Fibroblast of gingiva (primary cell): ENCODE results near the gene PCDHGB7.
A peak's percentile ranks its signal among the peaks of the same experiment; 100 is the strongest.
"Not testable (repeated sequence)": the region's sequence is repeated elsewhere in the genome, so short reads cannot be mapped to it uniquely, and the experiment has no call there.

ENCODE experiments used
- DNase-seq: peaks from one replicate; pipeline ENCODE4 v3.0.0-alpha.2; 2011; ENCODE audit warnings: low read depth

The PCDHGB7 gene

DNA sequence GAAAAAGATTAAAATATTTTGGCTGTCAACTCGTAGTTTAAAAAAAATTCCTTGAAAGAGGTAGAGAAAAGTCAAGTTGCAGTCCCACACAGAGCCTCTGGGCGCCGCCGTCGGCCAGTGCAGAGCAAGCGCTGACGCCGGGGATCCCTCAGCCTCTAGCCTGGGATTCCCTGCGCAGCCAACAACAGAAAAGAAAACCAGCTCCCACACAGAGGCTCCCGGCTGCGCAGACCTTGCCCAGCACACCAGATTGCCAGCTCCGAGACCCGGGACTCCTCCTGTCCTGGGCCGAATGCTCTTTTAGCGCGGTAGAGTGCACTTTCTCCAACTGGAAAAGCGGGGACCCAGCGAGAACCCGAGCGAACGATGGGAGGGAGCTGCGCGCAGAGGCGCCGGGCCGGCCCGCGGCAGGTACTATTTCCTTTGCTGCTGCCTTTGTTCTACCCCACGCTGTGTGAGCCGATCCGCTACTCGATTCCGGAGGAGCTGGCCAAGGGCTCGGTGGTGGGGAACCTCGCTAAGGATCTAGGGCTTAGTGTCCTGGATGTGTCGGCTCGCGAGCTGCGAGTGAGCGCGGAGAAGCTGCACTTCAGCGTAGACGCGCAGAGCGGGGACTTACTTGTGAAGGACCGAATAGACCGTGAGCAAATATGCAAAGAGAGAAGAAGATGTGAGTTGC lies at the start of gene PCDHGB7:
TSS of gene PCDHGB7 (plus strand) at position 184 of the 679 bp plus-strand sequence. CDS start at position 367, 183 bp downstream.
- DNase-seq: peak; percentile 75

DNA sequence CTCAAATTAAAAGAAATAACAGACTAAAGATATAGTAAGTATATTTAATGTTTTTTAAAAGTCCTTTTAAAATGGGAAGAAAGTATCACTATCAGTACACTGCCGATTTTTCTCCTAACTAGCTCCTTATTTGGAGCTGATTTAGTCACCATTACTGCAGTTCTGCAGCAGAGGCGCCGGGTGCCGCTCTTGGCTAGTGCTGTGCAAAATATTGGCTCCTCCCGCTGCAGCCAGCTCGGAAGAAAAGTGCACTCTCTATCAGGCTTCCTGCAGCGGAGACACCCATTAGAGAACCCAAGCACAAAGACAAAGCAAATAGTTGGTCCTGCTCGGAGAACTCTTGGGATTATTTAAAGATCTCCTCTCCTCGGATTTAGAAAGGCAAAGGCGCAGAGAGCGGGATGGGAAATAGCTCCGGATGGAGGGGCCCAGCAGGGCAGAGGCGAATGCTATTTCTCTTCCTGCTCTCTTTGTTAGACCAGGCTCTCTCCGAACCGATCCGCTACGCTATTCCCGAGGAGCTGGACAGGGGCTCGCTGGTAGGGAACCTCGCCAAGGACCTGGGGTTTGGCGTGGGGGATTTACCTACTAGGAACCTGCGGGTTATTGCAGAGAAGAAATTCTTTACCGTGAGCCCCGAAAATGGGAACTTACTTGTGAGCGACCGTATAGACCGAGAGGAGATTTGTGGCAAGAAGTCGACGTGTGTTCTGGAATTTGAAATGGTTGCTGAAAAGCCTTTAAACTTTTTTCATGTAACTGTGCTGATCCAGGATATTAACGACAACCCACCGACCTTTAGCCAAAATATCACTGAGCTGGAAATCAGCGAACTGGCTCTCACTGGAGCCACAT lies 47.3 kb upstream of the PCDHGB7 start, which contains the start of gene PCDHGB3:
TSS of gene PCDHGB3 (plus strand) at position 249 of the 855 bp plus-strand sequence. CDS start at position 402, 153 bp downstream.
- DNase-seq: peak; percentile 52

DNA sequence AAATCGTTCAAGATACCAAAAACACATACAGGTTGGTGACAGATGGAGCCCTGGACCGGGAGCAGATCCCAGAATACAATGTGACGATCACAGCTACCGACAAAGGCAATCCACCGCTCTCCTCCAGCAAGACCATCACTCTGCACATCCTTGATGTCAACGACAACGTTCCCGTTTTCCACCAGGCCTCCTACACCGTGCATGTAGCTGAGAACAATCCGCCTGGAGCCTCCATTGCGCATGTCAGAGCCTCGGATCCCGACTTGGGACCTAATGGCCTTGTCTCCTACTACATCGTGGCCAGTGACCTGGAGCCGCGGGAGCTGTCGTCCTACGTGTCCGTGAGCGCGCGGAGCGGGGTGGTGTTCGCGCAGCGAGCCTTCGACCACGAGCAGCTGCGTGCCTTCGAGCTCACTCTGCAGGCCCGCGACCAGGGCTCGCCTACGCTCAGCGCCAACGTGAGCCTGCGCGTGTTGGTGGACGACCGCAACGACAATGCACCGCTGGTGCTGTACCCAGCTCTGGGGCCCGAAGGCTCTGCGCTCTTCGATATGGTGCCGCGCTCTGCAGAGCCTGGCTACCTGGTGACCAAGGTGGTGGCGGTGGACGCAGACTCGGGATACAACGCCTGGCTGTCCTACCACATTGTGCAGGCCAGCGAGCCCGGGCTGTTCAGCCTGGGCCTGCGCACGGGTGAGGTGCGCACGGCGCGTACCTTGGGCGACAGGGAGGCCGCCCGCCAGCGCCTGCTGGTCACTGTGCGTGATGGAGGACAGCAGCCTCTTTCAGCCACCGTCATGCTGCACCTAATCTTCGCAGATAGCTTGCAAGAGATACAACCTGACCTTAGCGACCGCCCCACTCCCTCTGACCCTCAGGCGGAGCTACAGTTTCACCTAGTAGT lies 45.7 kb upstream of the PCDHGB7 start:
- DNase-seq: no peak

DNA sequence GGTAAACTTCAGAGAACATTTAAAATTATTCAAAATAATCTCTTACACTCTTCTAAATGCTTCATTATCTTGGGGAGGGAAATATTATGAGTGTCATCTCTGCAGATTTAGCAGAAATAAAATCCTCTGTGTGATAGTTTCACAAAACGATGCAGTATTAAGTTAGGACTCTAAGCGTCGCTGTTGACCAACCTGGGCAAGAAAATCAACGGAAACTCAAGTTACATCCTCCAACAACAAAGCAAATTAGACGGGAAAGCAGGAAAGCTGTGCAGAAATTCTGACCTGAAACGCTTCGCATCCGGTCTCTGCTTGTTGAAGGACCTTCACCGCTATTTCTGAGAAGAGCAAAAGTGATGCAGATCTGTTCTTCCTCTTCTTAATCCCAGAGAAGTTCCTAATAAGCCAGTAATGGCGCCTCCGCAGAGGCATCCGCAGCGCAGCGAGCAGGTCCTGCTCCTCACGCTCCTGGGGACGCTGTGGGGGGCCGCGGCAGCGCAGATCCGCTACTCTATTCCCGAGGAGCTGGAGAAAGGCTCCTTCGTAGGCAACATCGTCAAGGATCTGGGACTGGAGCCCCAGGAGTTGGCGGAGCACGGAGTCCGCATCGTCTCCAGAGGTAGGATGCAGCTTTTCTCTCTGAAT lies 43.7 kb upstream of the PCDHGB7 start, which contains the start of gene PCDHGA6:
TSS of gene PCDHGA6 (plus strand) at position 219 of the 645 bp plus-strand sequence. CDS start at position 412, 193 bp downstream.
- no peak for DNase-seq

DNA sequence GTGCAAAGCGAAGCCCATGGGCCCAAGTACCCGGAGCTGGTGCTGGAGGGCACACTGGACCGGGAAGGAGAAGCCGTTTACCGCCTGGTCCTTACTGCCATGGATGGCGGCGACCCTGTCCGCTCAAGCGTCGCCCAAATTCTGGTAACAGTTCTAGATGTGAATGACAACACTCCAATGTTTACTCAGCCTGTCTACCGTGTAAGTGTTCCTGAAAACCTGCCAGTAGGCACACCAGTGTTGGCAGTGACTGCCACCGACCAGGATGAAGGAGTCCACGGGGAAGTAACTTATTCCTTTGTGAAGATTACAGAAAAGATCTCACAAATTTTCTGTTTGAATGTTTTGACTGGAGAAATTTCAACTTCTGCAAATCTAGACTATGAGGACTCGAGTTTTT lies 42.9 kb upstream of the PCDHGB7 start:
- no peak for DNase-seq

DNA sequence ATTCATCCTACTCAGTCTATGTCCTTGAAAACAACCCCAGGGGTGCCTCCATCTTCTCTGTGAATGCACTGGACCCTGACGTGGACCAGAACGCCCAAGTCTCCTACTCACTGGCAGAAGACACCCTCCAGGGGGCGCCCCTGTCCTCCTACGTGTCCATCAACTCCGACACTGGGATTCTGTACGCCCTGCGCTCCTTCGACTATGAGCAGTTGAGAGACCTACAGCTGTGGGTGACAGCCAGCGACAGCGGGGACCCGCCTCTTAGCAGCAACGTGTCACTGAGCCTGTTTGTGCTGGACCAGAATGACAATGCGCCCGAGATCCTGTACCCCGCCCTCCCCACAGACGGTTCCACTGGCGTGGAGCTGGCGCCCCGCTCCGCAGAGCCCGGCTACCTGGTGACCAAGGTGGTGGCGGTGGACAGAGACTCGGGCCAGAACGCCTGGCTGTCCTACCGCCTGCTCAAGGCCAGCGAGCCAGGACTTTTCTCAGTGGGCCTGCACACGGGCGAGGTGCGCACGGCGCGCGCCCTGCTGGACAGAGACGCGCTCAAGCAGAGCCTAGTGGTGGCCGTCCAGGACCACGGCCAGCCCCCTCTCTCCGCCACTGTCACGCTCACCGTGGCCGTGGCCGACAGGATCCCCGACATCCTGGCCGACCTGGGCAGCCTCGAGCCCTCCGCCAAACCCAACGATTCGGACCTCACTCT lies 41.9 kb upstream of the PCDHGB7 start:
- not testable (repeated sequence) for DNase-seq

DNA sequence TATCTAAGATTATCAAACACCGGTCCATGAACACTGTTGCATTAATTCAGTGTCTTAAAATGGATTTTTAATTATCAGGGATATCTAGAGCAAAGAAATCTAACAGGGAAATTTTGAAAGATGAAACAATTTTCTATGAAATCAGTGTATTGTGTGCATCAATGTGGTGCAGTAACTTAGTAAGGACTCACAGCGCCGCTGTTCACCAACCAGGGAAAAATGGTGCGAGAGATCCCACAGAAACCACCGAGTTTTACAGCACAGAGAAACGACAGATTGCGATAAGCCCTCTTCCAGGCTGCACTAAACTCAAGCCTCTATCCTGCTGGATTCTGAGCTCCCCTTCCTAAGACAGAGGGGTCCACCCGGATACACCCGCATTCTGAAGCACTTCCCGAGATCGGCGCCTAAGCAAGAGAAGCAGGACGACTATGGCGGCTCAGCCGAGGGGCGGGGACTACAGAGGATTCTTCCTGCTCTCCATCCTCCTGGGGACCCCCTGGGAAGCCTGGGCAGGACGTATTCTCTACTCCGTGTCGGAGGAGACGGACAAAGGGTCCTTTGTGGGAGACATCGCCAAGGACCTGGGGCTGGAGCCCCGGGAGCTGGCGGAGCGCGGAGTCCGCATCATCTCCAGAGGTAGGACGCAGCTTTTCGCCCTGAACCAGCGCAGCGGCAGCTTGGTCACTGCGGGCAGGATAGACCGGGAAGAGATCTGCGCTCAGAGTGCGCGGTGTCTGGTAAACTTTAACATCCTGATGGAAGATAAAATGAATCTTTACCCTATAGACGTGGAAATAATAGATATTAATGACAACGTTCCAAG lies 34.8 kb upstream of the PCDHGB7 start, which contains the start of gene PCDHGA7:
TSS of gene PCDHGA7 (plus strand) at position 274 of the 826 bp plus-strand sequence. CDS start at position 432, 158 bp downstream.
- DNase-seq: peak; percentile 17

DNA sequence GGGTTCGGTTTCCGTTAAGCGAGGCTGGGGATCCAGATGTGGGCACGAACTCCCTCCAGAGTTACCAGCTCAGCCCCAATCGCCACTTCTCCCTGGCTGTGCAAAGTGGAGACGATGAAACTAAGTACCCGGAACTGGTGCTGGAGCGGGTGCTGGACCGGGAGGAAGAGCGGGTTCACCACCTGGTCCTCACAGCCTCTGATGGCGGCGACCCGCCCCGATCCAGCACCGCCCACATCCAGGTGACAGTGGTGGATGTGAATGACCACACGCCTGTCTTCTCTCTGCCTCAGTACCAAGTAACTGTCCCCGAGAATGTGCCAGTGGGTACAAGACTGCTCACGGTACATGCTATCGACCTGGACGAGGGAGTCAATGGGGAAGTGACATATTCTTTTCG lies 34.1 kb upstream of the PCDHGB7 start:
- no peak for DNase-seq

DNA sequence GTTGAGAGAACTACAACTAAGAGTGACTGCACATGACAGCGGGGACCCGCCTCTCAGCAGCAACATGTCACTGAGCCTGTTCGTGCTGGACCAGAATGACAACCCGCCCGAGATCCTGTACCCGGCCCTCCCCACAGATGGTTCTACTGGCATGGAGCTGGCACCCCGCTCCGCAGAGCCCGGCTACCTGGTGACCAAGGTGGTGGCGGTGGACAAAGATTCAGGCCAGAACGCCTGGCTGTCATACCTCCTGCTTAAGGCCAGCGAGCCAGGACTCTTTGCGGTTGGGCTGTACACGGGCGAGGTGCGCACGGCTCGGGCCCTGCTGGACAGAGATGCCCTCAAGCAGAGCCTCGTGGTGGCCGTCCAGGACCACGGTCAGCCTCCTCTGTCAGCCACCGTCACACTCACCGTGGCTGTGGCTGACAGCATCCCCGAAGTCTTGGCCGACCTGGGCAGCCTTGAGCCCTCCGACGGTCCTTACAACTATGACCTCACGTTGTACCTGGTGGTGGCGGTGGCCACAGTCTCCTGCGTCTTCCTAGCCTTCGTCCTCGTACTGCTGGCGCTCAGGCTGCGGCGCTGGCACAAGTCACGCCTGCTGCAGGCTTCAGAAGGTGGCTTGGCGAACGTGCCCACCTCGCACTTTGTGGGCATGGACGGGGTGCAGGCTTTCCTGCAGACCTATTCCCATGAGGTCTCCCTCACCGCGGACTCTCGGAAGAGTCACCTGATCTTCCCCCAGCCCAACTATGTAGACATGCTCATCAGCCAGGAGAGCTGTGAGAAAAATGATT lies 32.8 kb upstream of the PCDHGB7 start:
- no peak for DNase-seq

DNA sequence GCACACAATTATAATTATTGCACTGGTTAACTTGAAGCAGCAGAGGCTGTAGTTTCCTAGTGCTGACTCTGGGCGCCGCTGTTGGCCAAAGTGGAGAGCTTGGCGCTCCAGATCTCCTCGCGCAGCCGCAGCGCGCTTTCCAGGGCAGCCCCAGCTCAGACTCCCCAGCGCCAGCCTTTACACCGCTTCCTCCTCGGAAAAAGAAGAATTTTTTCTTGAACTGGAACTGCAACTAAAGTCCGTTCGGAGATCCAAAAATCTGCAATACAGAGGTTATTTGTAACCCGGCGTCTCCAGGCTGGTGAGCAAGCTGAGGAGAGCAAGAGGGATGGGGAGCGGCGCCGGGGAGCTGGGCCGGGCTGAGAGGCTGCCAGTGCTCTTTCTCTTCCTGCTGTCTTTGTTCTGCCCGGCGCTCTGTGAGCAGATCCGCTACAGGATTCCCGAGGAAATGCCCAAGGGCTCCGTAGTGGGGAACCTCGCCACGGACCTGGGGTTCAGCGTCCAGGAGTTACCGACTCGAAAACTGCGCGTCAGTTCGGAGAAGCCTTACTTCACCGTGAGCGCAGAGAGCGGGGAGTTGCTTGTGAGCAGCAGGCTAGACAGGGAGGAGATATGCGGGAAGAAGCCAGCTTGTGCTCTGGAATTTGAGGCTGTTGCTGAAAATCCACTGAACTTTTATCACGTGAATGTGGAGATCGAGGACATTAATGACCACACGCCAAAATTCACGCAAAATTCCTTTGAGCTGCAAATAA lies 29.7 kb upstream of the PCDHGB7 start, which contains the start of gene PCDHGB4:
TSS of gene PCDHGB4 (plus strand) at position 142 of the 755 bp plus-strand sequence. CDS start at position 329, 187 bp downstream.
- peak; percentile 13 for DNase-seq

DNA sequence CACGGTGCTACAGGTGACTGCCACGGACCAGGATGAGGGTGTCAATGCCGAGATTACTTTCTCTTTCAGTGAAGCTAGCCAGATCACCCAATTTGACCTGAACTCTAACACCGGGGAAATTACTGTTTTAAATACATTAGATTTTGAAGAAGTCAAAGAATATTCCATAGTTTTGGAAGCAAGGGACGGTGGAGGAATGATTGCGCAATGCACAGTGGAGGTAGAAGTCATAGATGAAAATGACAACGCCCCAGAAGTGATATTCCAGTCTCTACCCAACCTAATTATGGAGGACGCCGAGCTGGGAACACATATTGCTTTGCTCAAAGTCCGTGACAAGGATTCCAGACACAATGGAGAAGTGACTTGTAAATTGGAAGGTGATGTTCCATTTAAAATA lies 28.8 kb upstream of the PCDHGB7 start:
- DNase-seq: no peak

DNA sequence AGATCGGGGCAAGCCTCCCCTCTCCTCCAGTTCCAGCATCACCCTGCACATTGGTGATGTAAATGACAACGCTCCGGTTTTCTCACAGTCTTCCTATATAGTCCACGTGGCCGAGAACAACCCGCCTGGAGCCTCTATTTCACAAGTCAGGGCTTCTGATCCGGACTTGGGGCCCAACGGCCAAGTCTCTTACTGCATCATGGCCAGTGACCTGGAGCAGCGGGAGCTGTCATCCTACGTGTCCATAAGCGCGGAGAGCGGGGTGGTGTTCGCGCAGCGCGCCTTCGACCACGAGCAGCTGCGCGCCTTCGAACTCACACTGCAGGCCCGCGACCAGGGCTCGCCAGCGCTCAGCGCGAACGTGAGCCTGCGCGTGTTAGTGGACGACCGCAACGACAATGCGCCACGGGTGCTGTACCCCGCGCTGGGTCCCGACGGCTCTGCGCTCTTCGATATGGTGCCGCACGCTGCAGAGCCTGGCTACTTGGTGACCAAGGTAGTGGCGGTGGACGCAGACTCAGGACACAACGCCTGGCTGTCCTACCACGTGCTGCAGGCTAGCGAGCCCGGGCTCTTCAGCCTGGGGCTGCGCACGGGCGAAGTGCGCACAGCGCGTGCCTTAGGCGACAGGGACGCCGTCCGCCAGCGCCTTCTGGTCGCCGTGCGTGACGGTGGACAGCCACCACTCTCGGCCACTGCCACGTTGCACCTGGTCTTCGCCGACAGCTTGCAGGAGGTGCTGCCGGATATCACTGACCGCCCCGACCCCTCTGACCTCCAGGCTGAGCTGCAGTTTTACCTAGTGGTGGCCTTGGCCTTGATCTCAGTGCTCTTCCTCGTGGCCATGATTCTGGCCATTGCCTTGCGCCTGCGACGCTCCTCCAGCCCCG lies 28.1 kb upstream of the PCDHGB7 start:
- DNase-seq: no peak

DNA sequence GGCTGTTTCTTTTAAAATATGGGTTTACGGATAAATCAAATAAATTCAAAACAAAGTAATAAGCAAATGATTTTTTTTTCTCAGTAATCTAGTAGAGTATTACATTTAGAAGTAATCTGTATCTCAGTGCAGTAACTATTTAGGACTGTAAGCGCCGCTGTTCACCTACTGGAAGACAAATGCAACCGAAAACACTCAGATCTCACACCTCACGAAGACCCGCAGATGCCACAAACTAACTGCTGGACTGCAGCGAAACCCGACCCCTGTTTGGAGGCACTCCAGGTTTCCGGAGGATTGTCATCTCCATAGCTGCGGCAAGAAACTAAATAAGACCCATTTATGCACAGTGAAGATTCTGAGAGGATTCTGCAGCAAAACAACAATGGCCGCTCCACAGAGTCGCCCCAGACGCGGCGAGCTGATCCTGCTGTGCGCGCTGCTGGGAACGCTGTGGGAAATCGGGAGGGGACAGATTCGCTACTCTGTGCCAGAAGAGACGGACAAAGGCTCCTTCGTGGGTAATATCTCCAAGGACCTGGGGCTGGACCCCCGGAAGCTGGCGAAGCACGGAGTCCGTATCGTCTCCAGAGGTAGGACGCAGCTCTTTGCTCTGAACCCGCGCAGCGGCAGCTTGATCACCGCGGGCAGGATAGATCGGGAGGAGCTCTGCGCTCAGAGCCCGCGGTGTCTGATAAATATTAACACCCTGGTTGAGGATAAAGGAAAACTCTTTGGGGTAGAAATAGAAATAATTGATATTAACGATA lies 24.9 kb upstream of the PCDHGB7 start, which contains the start of gene PCDHGA8:
TSS of gene PCDHGA8 (plus strand) at position 205 of the 770 bp plus-strand sequence. CDS start at position 386, 181 bp downstream.
- DNase-seq: no peak

DNA sequence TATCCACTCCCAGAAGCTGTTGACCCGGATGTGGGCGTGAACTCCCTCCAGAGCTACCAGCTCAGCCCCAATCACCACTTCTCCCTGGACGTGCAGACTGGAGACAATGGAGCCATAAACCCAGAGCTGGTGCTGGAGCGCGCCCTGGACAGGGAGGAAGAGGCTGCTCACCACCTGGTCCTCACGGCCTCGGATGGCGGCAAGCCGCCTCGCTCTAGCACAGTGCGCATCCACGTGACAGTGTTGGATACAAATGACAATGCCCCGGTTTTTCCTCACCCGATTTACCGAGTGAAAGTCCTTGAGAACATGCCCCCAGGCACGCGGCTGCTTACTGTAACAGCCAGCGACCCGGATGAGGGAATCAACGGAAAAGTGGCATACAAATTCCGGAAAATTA lies 24.2 kb upstream of the PCDHGB7 start:
- no peak for DNase-seq

DNA sequence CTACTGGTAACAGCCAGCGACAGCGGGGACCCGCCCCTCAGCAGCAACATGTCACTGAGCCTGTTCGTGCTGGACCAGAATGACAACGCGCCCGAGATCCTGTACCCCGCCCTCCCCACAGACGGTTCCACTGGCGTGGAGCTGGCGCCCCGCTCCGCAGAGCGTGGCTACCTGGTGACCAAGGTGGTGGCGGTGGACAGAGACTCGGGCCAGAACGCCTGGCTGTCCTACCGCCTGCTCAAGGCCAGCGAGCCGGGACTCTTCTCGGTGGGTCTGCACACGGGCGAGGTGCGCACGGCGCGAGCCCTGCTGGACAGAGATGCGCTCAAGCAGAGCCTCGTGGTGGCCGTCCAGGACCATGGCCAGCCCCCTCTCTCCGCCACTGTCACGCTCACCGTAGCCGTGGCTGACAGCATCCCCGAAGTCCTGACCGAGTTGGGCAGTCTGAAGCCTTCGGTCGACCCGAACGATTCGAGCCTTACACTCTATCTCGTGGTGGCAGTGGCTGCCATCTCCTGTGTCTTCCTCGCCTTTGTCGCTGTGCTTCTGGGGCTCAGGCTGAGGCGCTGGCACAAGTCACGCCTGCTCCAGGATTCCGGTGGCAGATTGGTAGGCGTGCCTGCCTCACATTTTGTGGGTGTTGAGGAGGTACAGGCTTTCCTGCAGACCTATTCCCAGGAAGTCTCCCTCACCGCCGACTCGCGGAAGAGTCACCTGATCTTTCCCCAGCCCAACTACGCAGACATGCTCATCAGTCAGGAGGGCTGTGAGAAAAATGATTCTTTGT lies 22.9 kb upstream of the PCDHGB7 start:
- DNase-seq: not testable (repeated sequence)
